ENCODE data around the gene PPIP5K1.

DNA sequence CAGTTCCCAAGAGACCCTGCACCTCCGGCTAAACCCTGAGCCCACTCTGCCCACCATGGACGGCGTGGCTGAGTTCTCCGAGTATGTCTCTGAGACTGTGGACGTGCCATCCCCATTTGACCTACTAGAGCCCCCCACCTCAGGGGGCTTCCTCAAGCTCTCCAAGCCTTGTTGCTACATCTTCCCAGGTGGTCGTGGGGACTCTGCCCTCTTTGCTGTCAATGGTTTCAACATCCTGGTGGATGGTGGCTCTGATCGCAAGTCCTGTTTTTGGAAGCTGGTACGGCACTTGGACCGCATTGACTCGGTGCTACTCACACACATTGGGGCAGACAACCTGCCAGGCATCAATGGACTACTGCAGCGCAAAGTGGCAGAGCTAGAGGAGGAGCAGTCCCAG, 68.6 kb downstream of the PPIP5K1 start:
- TF ChIP-seq PHF20 (IDR thresholded peaks at IDR 0.05; ENCODE audit: partially characterized antibody) (no peak), HMG20A (CRISPR knock-in tag; conservative IDR thresholded peaks at IDR 0.05) (no peak), ZBTB8A (IDR thresholded peaks at IDR 0.05; ENCODE audit: partially characterized antibody) (no peak), YY1 (IDR thresholded peaks at IDR 0.05; ENCODE audit: borderline replicate concordance in 1 of 3, control insufficient read depth in 1 of 3, extremely low read depth in 1 of 3, insufficient read depth in 3 of 3, insufficient read length in 1 of 3, insufficient replicate concordance in 2 of 3, low read depth in 1 of 3, low read length in 2 of 3) (no peak), ZNF444 (CRISPR knock-in tag; IDR thresholded peaks at IDR 0.05) (no peak), RAD21 (CRISPR knock-in tag; conservative IDR thresholded peaks at IDR 0.05 in 1 of 2, IDR thresholded peaks at IDR 0.05 in 1 of 2) (no peak), CBX1 (IDR thresholded peaks at IDR 0.05; ENCODE audit: low read depth) (no peak), EGR1 (conservative IDR thresholded peaks at IDR 0.05) (no peak)
- TF ChIP-seq, protein P1, sequence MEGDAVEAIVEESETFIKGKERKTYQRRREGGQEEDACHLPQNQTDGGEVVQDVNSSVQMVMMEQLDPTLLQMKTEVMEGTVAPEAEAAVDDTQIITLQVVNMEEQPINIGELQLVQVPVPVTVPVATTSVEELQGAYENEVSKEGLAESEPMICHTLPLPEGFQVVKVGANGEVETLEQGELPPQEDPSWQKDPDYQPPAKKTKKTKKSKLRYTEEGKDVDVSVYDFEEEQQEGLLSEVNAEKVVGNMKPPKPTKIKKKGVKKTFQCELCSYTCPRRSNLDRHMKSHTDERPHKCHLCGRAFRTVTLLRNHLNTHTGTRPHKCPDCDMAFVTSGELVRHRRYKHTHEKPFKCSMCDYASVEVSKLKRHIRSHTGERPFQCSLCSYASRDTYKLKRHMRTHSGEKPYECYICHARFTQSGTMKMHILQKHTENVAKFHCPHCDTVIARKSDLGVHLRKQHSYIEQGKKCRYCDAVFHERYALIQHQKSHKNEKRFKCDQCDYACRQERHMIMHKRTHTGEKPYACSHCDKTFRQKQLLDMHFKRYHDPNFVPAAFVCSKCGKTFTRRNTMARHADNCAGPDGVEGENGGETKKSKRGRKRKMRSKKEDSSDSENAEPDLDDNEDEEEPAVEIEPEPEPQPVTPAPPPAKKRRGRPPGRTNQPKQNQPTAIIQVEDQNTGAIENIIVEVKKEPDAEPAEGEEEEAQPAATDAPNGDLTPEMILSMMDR (IDR thresholded peaks at IDR 0.05 in 2 of 3, conservative IDR thresholded peaks at IDR 0.05 in 1 of 3; ENCODE audit: insufficient read depth in 2 of 3, low read depth in 1 of 3, low read length in 3 of 3), result no peak
- TF ChIP-seq, protein P2, sequence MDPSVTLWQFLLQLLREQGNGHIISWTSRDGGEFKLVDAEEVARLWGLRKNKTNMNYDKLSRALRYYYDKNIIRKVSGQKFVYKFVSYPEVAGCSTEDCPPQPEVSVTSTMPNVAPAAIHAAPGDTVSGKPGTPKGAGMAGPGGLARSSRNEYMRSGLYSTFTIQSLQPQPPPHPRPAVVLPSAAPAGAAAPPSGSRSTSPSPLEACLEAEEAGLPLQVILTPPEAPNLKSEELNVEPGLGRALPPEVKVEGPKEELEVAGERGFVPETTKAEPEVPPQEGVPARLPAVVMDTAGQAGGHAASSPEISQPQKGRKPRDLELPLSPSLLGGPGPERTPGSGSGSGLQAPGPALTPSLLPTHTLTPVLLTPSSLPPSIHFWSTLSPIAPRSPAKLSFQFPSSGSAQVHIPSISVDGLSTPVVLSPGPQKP (CRISPR knock-in tag; IDR thresholded peaks at IDR 0.05), result no peak
- TF ChIP-seq, protein P3, sequence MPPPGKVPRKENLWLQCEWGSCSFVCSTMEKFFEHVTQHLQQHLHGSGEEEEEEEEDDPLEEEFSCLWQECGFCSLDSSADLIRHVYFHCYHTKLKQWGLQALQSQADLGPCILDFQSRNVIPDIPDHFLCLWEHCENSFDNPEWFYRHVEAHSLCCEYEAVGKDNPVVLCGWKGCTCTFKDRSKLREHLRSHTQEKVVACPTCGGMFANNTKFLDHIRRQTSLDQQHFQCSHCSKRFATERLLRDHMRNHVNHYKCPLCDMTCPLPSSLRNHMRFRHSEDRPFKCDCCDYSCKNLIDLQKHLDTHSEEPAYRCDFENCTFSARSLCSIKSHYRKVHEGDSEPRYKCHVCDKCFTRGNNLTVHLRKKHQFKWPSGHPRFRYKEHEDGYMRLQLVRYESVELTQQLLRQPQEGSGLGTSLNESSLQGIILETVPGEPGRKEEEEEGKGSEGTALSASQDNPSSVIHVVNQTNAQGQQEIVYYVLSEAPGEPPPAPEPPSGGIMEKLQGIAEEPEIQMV (tag; conservative IDR thresholded peaks at IDR 0.05; ENCODE audit: low read depth), result no peak

All from K562 (cell line).